Thyroid gland (tissue), 4 donors: ENCODE measurements around the gene HIP1.

ENCODE experiments used
- POLR2A ChIP-seq, 2 donors: fragments of 450-650 bp; IDR thresholded peaks; one replicate each; pipeline ENCODE4 v1.6.1; 2017; ENCODE audit warnings: antibody characterized with exemption in 2 of 2, mild to moderate bottlenecking in 2 of 2, moderate library complexity in 1 of 2
- TF ChIP-seq, protein P1 (sequence below), 6 experiments: fragments of 200-600 bp in 3 of 6; fragments of 450-650 bp in 3 of 6; sonication (generic) in 3 of 6; IDR thresholded peaks; one replicate each; pipeline ENCODE4 v1.5.1; 2016 to 2019; ENCODE audit warnings: antibody characterized with exemption in 6 of 6, mild to moderate bottlenecking in 2 of 6, inconsistent platforms in 1 of 6, moderate library complexity in 1 of 6

DNA sequence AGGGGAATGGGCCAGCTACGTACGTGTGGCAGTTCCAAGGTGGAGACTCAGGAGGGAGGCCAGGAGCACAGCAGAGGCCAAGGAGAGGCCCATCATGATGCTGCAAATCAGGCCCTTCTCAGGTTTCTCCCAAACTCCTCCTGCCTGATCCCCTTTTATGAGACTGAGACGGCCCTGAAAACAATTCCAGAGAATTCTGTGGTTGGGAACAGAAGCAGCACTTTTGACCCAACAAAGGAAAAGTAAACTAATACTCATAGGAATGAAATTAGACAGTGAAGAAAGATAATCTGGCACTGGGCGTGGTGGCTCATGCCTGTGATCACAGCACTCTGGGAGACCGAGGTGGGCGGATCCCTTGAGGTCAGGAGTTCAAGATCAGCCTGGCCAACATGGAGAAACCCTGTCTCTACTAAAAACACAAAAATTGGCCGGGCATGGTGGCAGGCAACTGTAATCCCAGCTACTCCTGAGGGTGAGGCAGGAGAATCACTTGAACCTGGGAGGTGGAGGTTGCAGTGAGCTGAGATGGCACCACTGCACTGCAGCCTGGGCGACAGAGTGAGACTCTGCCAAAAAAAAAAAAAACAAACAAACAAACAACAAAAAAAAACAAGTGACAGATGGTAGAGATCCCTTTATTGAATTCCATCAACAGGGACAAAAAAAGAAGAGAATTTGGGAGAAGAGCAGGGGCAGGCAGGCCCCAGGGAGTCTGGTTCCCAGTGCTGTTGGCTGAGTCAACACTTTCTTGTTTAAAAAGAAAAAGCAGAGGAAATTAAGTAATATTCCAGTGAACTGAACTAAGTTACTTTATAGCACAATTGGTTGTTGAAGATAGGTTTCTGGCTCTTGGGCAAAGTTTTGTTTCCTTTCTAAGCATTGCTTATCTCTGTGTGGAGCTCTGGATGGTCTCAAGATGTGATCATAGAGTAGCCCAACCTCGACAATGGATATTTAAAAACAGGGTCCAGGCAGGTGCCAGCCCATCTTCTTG, 33.6 kb upstream of the HIP1 start, which contains the start of gene CCL26:
- TF ChIP-seq, protein P1, sequence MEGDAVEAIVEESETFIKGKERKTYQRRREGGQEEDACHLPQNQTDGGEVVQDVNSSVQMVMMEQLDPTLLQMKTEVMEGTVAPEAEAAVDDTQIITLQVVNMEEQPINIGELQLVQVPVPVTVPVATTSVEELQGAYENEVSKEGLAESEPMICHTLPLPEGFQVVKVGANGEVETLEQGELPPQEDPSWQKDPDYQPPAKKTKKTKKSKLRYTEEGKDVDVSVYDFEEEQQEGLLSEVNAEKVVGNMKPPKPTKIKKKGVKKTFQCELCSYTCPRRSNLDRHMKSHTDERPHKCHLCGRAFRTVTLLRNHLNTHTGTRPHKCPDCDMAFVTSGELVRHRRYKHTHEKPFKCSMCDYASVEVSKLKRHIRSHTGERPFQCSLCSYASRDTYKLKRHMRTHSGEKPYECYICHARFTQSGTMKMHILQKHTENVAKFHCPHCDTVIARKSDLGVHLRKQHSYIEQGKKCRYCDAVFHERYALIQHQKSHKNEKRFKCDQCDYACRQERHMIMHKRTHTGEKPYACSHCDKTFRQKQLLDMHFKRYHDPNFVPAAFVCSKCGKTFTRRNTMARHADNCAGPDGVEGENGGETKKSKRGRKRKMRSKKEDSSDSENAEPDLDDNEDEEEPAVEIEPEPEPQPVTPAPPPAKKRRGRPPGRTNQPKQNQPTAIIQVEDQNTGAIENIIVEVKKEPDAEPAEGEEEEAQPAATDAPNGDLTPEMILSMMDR (IDR thresholded peaks at IDR 0.05), result no peak
- no peak for TF ChIP-seq POLR2A (IDR thresholded peaks at IDR 0.05)
